A204.1 (cell line): ENCODE data around the gene CCDC60.

Source experiments
- FAIRE-seq: peaks from 2 replicates; lab custom pipeline; 2012; peaks lifted over from hg19 to GRCh38; lab: Jason Lieb, UNC

The CCDC60 gene, protein sequence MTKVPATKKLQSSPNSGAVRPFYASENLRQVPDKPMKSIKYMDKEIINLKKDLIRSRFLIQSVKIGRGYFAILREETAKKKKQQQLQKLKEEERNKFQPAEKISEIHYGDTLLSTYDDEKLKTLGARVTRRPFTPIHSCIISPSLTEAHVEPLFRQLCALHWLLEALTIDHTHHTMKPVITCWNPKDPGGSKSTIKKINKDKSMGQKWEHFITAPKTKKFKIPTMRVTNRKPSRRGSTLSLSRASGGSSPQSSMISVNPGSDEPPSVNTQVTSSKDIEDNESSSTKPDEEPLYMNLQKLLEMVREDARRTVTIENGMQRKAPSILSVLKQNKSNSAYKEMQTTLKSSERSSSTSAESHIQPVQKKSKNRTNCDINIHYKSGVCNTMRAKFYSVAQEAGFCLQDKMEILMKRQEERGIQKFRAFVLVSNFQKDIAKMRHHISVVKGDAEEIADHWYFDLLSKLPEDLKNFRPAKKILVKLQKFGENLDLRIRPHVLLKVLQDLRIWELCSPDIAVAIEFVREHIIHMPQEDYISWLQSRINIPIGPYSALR

DNA sequence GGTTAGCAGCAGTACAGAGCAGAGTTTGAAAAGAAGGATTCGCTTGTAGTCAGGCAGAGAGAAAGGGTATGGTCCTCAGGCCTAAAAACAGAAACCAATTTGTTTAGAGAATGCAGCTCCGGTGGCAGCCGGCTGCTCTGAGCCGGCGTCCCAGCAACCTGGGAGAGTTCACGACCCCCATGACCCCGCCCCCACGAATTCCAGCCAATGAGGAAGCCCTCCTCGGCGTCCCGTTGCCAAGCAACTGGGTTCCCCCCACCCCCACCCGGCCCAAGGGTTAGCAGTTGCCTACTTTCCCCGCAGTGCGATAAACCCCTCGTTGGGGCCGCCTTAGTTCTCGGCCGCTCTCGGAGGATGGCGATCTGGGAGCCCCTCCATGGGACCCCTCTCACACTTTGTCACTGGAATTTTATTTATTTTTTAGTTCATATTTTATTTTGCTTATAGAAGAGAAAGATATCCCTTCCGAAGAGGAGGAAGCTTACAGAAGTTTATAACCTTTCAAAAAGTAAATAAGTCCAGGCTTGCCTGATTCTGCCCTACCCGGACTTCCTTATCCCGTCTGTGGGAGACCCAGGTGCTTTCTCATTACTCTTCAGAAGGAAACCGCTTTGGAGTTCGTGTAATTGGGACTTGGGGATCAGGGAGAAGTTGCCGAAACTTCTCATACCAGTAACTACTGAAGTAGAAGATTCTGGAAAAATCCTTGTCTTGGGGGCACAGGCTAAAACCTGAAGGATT, at the start of gene CCDC60:
TSS of gene CCDC60 (plus strand) at position 300 of the 741 bp plus-strand sequence. CDS start 448 bp downstream, outside the sequence.
- FAIRE-seq, result no peak

GRCh38 chr12:119288576-119288975, 46.0 kb upstream of the CCDC60 start:
- FAIRE-seq, result no peak

- no peak for FAIRE-seq
These were observed 41.5 kb upstream of the CCDC60 start for GRCh38 chr12:119292893-119293630.

DNA sequence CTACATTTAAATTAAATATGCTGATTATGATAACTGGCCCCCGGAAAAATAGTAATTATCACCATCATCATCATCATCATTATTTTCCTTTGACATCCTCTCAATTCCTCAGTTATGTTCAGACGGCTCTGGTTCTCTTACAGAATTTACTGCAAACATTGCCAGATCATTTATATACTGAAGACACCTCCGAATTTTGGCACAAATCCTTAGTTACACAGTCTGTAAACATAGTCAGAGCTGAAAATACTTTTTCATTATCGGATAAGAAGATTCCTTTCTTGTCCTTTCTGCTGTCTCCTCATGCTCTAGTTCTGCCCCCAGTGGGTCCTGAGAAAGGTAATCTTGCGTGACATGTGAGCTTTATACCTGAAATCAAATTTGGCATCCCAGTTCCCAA, 40.3 kb upstream of the CCDC60 start:
- no peak for FAIRE-seq

GRCh38 chr12:119296535-119296934, 38.0 kb upstream of the CCDC60 start:
- no peak for FAIRE-seq

GRCh38 chr12:119299130-119299529, 35.4 kb upstream of the CCDC60 start:
- no peak for FAIRE-seq

GRCh38 chr12:119301379-119301778, 33.1 kb upstream of the CCDC60 start:
- FAIRE-seq, result no peak

GRCh38 chr12:119302451-119303080, 32.0 kb upstream of the CCDC60 start:
- FAIRE-seq, result no peak

DNA sequence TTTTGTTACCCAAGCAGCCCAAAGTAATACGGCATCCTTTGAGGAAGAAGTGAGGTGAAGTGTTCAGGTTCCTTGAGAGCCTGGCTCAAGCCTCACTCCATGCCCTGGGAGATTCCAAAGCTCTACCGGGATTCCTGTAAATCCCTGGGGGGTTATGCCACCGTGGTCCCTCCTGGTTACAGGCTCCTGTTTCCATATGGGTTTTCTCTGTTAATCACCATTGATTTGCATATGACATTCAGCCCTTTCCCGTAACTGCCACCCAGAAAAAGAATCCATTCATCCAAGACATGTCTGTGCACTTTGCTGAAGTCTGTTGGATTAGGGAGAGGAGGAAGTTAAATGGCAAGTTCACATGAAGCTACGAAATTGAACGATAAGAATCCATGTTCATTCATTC, 27.9 kb upstream of the CCDC60 start:
- no peak for FAIRE-seq

DNA sequence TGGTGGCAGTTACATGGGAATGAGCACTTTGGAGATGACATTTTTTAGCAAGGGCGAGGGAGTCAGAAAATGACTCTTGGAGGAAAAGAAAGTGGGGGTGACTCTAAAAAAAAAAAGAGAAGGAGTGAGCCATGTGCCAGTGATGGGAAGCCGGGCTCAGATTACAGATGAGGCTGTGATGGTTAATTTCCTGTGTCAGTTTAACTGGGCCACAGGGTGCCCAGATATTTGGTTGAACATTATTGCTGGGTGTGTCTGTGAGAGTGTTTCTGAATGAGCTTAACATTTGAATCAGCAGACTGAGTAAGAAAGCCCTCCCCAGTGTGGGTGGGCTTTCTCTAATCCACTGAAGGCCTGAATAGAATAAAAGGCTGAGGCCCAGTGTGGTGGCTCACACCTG, 26.8 kb upstream of the CCDC60 start:
- no peak for FAIRE-seq

DNA sequence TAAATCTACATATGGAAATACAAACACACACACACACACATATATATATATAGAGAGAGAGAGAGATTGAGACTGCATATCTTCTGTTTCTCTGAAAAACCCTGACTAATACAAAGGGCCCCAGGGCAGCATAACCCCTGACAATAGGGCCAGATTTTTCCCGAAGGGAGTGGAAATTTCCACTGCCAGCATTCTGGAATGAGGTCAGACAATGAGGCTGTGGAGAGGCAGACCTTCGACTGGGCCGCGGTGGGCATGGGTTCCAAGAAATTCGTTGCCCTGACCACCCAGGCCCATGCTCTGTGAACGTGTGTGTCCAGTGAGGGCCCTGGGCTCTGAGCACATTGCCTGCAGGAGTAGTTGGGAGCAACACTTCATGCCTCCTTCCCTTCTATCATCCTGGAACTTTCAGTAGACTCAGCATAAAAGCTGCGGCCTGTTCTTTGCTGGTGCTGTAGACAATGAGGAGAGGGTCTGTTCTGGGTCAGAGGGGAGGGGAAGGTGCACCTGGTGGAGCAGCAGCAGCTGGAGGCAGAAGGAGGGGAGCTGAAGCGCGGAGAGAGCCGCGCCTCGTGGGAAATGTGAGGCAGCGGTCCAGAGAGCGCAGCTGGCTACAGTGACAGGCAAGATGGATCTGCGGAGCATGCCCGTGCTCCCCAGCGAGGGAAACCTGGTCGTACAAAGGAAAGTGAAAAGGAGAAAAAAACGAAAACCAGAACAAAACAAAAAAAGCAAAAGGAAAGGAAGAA, 25.6 kb upstream of the CCDC60 start:
- no peak for FAIRE-seq

DNA sequence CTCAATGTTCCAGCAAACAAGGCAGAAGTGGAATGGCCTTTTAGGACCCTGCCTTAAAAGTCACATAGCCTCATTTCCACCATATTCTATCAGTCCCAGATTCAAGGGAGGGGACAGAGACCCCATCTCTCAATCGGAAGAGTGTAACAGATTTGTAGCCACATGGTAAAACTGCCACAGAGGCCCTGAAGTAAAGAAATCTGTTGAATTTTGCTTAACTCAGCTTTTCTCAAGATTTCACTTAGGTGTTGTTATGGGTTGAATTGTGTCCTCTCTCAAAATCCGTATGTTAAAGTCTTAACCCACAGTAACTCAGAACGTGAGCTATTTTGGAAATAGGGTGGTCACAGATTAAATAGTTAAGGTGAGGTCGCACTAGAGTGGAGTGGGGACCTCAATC, 22.7 kb upstream of the CCDC60 start:
- no peak for FAIRE-seq

- FAIRE-seq, result no peak
These were observed 21.6 kb upstream of the CCDC60 start for GRCh38 chr12:119312904-119313303.

DNA sequence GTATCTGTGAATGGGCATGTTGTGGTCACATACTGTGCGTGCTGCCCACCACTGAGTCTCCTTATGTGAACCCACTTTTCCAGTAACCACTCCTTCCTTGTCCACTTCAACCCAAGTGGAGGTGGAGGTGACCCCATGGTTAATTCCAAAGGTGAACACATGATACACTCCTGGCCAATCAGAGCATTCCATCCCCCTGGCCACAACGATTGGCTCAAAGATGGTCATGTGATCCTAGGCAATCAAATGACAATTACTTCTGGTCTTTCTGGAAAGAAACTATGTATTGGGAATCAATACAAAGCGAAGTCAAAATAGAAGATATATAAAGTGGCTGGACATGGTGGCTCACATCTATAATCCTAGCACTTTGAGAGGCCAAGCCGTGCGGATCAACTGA, 20.2 kb upstream of the CCDC60 start:
- FAIRE-seq, result no peak

- FAIRE-seq, result no peak
These were observed 14.9 kb upstream of the CCDC60 start for GRCh38 chr12:119319638-119320037.

DNA sequence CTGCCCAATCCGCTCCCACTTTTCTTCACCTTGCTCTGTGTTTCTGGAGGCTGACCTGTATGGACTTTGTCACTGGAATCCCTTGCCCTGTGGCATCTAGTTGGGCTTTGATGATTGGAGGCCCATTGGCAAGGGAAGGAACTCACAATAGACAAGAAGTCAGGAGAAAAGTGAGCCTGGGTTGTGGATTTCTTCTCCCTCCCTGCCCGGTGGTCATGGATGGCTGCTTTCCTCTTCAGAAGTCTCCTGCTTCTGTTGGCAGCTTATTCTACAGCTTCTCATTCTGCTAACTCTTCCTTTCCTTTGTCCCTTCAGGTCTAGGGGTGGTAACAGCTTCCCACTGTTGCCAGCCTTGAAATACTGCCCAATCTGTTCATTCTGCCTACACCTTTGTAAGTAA, 13.9 kb upstream of the CCDC60 start:
- no peak for FAIRE-seq

DNA sequence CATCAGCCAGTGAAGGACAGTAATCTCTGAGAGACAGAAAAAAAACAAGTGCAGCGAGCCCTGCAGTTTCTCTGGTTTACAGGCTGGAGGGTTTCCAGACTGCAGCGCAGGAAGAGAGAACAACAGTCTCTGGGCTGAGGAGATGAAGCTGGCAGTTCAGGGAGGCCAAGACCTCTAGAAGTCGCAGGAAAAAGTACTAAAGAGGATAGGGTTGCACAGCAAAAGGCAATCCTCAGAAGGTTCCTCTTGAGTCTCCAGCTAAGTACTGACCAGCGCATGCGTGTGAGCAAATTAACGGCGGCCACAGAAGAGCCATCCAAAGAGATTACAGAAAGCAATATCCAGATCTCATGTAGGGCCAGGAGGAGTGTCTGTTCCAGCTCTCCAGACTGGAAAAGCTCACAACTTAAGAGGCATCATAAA, 12.2 kb upstream of the CCDC60 start:
- FAIRE-seq, result no peak

DNA sequence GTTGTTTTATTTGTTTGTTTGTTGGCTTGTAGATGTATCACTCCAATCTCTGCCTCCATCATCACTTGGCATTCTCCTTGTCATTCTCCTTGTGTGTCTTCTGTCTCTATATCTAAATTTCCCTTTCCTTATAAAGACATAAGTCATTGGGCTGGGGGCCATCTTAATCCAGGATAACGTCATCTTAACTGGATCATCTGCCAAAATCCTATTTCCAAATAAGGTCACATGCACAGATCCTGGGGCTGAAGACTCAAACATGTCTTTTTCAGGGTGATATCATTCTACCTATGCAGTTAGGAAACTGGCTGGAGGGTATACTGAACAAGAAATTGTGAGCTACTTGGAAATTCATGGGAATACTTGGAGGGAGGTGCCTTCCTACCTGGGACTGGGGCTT, 8.7 kb upstream of the CCDC60 start:
- FAIRE-seq, result no peak

GRCh38 chr12:119326341-119326740, 8.2 kb upstream of the CCDC60 start:
- no peak for FAIRE-seq

GRCh38 chr12:119327471-119327870, 7.1 kb upstream of the CCDC60 start:
- no peak for FAIRE-seq

DNA sequence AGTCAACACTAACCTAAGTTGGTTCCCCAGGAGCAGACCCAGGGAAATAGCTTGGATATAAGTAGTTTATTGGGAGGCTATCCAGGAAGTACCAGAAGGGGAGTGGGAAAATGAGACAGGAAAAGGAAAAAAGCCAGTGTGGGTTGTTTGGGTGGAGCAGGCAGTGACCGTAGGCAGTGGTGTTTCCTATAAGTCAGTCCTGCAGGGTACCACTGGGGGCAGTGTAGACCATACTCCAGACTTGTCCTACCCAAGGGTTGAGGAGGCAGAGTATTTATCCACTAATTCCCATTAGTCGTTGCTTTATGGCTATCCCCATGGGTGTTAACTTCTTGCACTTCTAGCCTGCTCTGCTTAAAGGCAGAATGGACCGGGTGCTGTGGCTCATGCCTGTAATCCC, 6.4 kb upstream of the CCDC60 start:
- FAIRE-seq, result no peak
